GM21737 (cell line): ENCODE data around the gene TIMM22.

Experiments
- ATAC-seq: cut with Tn5 transposase; IDR thresholded peaks from one replicate; pipeline ENCODE4 v1.9.1; 2021; ENCODE audit warnings: mild to moderate bottlenecking, moderate library complexity; ENCODE audit not compliant: unreplicated experiment

TIMM22 gene

GRCh38 chr17:1018547-1018946, 21.6 kb downstream of the TIMM22 start:
- ATAC-seq = no peak

GRCh38 chr17:1019451-1019850, 22.5 kb downstream of the TIMM22 start:
- no peak for ATAC-seq

GRCh38 chr17:1021147-1021546, 24.2 kb downstream of the TIMM22 start:
- ATAC-seq = no peak

- ATAC-seq = no peak
Observed at GRCh38 chr17:1022278-1023024, 25.5 kb downstream of the TIMM22 start.

GRCh38 chr17:1024076-1024475, 27.1 kb downstream of the TIMM22 start:
- no peak for ATAC-seq

- no peak for ATAC-seq
Observed at GRCh38 chr17:1025733-1026598, 29.0 kb downstream of the TIMM22 start.

GRCh38 chr17:1026599-1026975, 29.7 kb downstream of the TIMM22 start:
- ATAC-seq = no peak

- no peak for ATAC-seq
Observed at GRCh38 chr17:1027044-1027443, 30.1 kb downstream of the TIMM22 start.

GRCh38 chr17:1029196-1029921, 32.4 kb downstream of the TIMM22 start:
- ATAC-seq = no peak

- ATAC-seq = no peak
Observed at GRCh38 chr17:1029922-1030644, 33.2 kb downstream of the TIMM22 start.

GRCh38 chr17:1030684-1031532, 34.0 kb downstream of the TIMM22 start:
- no peak for ATAC-seq

- ATAC-seq = no peak
Observed at GRCh38 chr17:1031711-1032110, 34.8 kb downstream of the TIMM22 start.

- ATAC-seq = no peak
Observed at GRCh38 chr17:1032391-1032790, 35.5 kb downstream of the TIMM22 start.

GRCh38 chr17:1033503-1033902, 36.6 kb downstream of the TIMM22 start:
- ATAC-seq = no peak

- ATAC-seq = no peak
Observed at GRCh38 chr17:1034652-1035210, 37.8 kb downstream of the TIMM22 start.

GRCh38 chr17:1035546-1036170, 38.7 kb downstream of the TIMM22 start:
- ATAC-seq = no peak

- ATAC-seq = no peak
Observed at GRCh38 chr17:1036171-1036844, 39.4 kb downstream of the TIMM22 start.

- ATAC-seq = no peak
Observed at GRCh38 chr17:1036845-1037237, 39.9 kb downstream of the TIMM22 start.
